Suppressor macrophage treated with lipopolysaccharide for 1 hour (primary cell): ENCODE measurements around the gene TTLL1.
A peak's percentile ranks its signal among the peaks of the same experiment; 100 is the strongest.
"Not testable (repeated sequence)": the region's sequence is repeated elsewhere in the genome, so short reads cannot be mapped to it uniquely, and the experiment has no call there.

Experiments
- DNase-seq, 3 donors: peaks; one replicate each; pipeline ENCODE4 v3.0.0-alpha.2; 2020 to 2022

The TTLL1 gene

DNA sequence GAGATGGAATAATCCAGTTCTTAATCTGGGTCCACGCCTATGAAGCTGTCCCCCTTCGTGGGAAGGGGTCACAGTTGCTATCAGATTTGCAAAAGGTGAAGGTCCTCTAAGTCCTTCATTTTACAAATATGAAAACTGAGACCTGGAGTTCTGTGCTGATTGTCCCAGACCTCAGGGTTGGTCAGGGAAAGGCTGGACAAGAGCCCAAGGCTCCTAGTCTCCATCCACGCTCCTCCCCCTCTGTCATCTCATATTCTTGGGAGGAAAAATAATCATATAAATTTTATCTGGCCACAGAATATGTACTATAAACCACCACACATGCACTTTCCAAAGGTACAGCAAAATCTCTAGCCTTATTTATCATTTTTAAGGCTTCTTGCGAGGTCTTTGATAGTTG, 79.7 kb downstream of the TTLL1 start:
- no peak for DNase-seq

DNA sequence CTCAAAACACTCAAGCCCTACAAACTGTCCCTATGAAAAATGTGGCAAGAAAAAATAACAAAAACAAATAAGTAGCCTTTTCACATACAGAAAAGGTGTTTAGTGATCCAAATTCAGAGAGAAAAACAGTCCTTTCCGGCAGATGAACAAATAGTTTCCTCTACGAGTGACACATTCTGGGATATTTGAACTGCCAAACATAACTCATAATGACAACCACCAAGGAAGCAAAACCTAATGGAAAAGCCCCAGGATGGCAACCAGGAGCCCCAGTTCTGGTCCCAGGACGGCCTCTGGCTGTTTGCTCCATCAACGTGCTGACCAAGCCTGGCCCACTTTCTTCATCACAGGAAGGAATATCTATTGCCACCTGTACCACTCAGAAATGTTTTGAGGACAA, 80.3 kb downstream of the TTLL1 start:
- DNase-seq = peak in 2 of 3 donors; percentile 40 to 59

DNA sequence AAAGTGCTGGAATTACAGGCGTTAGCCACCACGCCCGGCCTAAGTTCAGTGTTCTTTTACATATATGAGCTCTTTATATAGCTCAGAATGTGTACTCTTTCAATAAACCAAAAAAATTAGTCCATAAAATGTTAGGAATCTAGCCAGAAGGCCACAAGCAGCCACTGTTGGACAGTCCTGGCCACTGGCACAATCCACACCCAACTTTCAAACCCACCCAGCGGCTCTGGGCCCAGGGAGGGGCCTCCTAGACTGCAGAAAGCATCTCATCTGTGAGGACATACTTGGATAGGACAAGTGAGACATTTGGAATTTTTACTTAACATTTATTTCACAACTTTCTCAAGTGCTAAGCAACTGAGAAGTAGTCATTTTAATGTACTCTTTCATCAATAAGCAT, 80.7 kb downstream of the TTLL1 start:
- DNase-seq = peak in 2 of 3 donors; percentile 54 to 58

DNA sequence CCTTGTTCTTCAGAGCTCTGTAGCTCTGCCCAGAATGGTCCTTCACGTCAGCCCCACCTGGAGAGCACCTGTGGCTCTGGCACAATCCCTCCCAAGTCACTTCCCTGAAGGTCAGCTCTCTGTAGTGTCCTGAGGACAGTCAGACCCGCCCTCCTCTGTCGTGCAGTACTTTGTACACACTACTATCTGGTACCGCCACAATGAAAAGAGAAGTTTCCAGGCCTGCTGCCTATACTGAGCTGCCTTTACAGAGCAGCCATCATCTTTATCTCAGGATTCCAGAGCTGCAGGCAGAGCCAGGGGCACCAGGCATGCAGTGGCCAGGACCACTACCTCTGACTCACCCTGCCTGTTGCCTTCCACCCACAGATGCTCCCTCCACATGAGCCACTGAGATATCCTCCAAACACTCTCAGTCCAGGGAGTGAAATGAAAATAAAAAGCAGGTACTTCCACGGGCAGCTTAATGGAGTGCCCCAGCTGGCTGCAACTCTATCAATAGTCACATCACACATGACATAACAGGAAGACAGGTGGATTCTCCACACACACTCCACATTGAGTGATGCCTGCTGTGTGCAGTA, 81.6 kb downstream of the TTLL1 start:
- DNase-seq = peak; percentile 39 to 52 (median 44)

DNA sequence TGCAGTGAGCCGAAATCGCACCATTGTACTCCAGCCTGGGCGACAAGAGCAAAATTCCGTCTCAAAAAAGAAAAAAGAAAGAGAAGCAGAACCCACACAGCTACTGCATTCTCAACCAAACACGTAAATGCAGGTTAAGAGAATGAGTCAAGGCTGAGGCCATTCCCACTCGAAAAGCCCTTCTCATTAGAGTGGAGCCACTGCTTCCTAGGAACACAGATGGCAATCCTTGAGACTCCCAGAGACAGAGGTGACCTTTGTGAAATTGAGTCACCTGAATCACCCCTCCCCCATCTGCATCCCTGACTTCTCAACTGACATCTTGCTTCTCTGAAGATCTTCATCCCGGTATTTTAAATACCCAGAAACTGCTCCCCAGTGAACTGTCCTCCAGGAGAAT, 82.4 kb downstream of the TTLL1 start:
- DNase-seq = no peak

DNA sequence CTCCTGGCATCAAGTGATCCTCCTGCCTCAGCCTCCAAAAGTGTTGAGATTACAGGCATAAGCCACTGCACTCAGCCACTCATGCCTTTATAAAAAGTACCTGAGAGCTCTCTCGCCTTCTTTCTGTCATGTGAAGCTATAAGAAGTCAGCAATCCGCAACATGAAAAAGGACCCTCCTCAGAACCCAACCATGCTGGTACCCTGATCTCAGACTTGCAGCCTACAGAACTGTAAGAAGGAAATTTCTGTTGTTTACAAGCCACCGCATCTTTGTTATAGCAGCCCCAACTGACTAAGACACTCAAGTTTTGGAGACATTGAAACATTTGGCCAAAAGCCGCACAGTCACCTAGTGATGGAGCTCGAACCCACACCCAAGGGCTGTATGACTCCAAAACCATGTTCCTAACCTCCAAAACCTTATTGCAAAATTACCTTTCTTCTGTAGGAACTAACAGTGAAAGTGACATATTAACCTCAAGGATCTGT, 83.1 kb downstream of the TTLL1 start:
- DNase-seq = no peak

DNA sequence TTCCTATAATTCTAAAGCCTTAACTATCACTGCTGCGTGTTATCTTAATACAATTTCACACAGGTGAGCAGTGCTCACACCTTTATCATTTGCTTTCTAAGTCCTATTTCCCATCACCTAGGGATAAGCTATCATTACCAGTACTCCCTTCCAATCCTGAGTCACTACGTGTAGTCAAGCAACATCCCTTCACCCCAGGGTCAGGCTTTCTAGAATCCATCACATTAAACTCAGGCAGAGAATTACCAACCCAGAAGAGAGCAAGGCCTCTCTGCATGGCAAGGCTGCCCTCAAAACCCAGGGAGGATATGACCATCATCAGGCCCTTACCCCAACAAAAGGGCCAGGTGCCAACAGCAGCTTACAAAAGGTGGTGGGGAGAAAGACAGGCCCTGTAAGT, 84.1 kb downstream of the TTLL1 start:
- DNase-seq = no peak

DNA sequence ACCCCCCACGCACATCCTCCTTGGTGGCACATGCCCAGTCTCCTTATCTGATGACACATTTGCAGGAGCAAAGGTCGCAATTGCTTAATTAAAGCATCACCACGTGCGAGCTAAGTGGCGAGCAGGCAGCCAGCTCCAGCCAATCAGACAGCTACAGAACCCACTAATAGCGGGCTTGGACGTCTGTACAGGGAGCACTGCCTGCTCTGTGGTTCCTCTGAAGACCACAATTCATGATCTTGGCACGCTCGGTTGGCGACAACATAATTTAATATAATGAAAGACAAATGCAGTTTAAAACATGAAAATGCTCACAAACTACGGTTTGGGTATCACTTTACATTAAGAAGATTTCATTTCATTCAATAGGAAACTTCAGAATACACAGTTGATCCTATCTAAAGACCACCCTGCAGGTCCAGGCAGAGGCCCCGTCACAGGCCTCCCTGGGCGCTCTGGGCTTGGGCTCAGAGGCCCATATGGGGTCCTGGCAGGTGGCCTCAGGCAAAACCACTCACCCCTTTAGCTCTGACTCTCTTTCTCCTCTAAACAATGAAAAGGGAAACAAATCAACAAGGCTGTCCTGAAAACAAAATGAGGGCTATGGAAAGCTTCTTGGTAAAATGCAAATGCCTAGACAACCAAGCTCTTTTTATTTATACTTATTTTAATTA, 84.7 kb downstream of the TTLL1 start:
- peak; percentile 42 to 59 (median 44) for DNase-seq

DNA sequence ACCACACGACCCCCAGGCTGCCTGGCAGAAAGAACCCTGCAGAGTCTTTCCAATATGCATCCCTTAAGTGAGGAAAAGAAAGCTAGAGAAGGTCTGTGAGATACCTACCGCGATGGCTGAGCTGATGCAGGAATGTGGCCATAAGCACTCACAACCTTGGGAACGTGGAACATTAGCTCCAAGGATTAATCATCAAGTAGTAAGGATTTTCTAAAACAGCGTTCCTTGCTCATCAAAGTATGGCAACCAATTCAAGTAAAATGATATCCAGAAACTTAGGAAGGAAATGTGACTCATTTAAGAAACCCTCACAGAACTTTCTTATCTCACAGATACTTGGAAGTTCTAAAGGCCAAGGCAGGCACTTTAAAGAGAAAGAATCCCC, 87.0 kb downstream of the TTLL1 start:
- peak; percentile 28 to 69 (median 63) for DNase-seq

DNA sequence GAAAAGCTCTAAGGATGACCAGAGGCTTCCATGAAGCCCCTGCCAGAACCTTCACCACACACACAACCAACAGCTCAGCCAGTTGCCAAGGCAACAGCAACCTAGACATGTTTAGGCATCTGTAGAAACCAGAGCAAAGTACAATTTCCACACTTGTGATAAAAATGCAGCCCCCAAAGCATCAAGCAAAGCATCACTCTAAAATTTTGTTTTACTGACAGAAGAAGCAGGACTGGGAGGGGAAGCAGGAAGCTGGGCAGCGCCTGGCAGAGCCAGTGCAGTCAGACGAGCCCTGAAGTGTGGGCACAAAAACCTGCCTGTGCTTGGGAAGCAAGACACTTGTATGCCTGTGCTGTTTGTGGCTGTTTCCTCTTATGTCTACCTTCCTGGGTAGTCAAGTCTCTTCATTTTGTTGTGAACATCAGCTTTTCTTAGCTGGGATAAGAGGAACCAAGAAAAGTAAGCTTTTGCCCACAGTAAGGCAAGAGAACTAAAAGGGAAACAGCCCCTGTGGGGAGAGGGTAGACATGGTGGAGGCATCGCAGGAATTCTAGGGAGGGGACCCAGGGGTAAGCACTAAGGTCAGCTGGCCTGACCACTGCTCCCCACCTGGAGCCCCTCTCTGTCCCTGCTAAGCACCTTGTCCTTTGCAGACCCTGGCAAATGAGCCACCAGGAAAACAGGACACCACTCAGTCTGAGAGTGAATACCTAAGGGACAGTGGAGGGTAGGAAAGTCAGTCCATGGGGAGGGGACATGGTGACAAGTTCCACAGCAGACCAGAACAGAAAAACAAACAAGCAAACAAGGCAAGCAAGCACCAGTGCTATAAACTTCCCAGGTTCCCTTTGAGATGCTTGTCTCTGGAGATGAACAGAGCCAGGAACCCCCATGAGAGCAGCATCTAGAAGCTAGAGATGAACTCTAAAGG, 87.7 kb downstream of the TTLL1 start:
- DNase-seq = peak; percentile 37 to 65 (median 48)

DNA sequence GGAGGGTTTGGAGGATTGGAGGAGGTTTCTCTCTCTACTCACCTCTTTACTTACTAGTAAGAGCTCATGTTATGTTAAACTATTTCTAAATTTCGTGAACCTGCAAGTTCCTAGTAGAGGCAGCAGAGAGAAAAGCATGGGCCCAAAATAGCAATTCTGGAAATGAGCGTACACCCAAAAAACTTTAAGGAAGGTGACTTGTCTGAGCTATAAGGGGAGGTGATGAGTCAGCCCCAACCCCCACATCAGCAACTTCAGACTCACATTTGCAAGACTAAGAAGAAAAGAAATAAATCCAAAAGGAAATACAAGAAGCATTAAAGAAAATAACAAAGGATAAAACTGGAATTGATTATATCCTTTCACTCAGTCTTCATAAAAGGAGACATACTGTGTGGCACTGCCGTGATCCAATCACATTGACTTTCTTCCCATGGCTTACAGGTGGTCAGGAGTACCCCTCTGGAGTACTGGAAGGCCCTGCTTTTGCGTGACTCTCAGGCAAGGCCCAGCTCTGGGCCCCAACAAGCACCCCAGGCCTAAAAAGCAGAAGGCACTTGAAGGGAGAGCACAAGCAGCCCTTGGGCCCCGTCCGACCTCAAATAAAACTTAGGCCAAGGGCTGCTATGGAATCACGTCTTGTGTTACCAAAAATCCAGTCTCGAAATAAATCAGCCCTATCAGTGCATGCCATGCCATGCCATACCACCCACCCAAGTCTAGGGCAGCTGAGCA, 88.6 kb downstream of the TTLL1 start:
- DNase-seq = peak; percentile 62 to 65 (median 62)

DNA sequence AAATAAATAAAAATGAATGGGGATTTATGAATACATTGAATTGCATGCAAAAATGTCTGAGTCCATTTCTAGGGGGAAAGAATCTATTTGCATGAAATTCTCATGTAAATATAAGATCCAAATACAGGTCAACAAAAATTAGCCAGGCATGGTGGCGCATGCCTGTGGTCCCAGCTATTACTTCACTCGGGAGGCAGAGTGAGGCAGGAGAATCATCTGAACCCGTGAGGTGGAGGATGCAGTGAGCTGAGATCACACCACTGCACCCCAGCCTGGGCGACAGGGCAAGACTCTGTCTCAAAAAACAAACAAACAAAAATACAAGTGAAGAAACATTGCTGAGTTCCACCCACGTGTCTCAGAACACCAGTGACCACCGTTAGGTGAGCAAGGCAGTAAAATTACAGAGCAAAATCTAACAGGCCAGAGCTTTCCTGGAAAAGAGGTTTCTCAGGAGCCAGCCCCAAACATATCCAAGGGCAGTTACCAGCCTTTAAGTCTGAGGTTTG, 91.6 kb downstream of the TTLL1 start:
- DNase-seq = no peak

DNA sequence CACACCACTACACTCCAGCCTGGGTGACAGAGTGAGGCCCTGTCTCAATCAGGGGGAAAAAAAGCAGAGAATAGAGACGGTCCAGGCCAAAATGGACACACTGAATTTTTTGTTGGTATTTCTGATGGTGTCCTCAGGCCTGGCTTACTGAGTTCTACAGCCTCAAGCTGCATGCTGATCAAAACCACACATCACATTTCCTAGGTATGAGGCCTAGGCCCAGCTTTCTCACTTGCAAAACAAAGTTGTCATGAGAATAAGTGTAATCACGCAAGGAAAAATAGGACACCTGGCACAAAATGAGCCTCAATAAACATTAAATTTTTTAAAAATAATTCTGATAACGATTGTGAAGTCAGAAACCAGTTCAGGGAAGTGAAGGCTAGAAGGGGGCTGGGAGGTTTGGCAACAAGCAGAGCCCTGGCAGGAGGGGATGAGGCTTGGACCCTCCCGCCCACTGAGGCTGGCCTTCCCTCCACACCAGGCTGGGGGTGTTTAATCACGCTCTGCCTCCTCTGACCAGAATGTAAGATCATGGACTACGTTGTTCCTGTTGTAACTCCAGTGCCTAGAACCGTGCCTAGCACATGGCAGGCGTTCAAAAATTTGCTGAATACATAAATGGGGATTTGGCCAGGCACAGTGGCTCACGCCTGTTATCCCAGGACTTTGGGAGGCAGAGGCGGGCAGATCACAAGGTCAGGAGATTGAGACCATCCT, 92.4 kb downstream of the TTLL1 start:
- DNase-seq = peak in 2 of 3 donors; percentile 30 to 57

DNA sequence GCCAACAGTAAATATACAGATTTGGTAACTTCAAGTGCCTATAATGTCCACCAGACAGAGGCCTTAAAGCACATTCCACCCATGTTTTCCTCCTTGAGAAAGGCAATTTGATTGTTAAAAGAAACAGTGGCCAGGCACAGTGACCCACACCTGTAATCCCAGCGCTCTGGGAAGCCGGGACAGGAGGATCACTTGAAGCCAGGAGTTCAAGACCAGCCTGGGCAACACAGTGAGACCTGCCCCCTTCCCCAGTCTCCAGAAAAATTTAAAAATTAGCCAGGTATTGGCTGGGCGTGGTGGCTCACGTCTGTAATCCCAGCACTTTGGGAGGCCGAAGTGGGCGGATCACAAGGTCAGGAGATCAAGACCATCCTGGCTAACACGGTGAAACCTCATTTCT, 93.5 kb downstream of the TTLL1 start:
- DNase-seq = not testable (repeated sequence)

DNA sequence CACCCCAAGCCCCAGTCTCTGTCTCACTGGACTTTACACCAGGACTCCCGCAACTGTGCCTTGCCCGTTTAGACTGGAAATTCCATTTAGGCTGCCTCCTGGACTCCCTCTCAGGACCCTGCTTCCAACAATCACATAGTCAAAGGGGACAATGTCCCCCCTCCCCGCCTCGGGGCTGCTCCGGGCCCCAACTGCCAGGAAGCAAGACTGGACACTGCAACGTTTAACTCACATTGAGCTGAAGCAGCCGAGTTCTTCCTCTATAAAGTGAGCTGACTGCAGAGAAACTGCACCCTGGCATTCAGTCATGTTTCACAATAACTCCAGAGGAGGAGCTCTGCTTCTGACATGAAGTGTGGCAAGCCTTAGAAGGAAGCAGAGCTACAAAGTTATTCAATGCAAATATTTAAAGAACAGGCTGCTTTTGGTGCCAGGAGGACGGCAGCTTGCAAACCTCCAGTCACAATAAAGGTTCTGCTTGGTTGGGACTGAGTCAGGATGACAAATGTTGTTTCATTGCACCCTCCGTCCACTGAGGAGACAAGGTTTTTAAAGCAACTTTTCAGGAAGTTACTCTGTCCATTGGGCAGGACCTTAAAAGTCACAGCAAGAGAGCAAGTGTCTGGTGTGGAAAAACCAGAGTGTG, 94.2 kb downstream of the TTLL1 start:
- peak; percentile 80 to 95 (median 88) for DNase-seq

DNA sequence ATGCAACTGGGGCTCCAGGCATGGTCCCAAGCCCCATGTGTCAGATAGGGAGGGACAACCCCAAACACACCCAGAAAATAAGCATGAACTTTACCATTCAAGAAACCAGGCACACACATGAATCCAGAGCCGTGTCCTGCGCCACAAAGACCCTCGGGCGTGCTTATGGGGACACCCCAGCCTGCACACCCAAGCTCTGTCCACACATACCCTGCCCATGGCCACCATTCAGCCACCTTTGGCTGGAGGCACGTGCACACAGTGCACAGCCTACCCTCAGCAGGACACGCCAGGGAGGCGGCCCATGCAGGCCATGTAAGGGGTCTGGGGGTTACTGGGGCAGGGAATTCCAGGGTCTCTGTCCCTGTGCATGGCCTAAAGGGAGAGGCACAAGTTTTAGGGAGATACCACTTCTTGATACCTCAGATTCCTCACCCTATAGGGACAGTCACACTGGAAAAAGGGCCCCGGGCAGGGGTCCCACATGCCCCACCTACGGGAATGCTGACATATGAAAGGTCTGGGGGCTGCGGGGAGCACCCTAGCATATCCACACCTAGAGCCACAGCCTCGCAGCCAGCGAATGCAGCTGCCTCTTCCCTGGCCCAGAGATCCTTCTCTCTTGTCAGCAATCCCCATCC, 94.8 kb downstream of the TTLL1 start:
- DNase-seq = no peak

DNA sequence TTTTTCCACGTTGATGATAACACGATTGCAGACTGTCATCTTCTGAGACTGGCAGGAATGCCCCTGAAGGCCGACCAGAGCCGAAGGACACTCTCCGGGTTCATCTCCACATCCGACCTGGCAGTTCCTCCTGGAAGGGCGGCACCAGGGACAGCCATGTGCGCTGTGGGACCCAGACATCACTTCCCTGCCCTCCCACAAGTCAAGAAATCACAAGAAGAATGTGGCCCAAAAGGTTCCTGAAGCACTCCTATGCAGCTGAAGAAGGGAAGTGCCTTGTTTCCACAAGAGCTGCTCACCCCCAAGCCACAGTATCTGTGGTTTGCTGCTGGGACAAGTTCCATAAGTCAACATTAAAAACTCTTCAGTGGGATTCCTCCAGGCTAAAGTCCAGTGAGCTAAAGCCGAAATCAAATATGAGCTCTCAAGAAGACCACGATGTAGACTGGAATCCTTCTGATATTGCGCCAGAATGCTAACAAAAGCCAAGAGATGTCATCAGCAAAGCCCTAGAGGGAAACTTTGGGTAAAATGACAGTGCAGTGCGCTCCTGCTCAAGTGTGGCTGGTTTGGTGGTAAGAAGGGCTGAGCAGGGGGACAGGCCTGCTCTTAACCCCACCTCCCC, 95.4 kb downstream of the TTLL1 start:
- peak; percentile 42 to 60 (median 60) for DNase-seq

DNA sequence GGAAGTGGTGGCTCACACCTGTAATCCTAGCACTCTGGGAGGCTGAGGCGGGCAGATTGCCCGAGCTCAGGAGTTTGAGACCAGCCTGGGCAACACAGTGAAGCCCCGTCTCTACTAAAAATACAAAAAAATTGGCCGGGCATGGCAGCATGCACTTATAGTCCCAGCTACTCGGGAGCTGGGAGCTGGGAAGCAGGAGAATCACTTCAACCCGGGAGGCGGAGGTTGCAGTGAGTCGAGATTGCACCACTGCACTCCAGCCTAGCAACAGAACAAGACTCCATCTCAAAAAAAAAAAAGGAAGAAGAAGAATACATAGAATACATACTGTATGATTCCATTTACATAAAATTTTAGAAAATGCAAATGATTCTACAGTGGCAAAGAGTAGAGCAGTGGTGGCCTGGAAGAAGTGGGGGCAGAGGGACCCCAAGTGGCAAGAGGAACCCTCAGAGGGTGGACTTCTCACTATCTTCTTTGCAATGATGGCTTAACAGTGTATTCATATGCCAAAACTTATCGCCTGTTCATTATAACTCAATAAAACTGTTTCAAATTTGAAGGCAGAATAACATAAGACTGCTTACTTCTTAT, 96.2 kb downstream of the TTLL1 start:
- peak in 1 of 3 donors; percentile 14 for DNase-seq

DNA sequence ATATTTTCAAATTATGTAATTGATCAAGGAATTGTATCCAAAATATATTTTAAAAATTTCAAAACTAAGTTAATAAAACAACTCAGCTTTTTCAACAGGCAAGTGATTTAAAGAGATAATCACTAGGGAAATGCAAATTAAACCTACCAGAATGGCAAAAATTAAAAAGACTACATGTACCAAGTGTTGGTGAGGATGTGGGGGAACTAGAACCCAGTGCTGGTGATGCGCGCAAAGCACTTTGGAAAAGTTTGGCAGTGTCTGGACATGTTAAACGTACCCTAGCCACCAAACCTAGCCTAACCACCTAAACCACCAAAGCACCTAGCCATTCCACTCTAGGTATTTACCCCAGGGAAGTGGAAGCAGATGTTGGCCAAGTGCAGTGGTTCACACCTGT, 97.1 kb downstream of the TTLL1 start:
- no peak for DNase-seq
